Heart right ventricle (tissue), 16 donors: ENCODE measurements around the gene JAK1. TPM values are rescaled to one million over a fixed set of nuclear protein-coding genes. Genes with fewer than 3 reads are reported as not detected.

Experiments
- ATAC-seq, 8 donors: fragments of 200-7000 bp; cut with Tn5 transposase; one replicate each; pipeline ENCODE4 v1.9.1; 2020; ENCODE audit warnings: mild to moderate bottlenecking in 8 of 8, moderate library complexity in 8 of 8, moderate number of reproducible peaks in 1 of 8
- DNase-seq, 2 donors: peaks; one replicate each; pipeline ENCODE4 v3.0.0-alpha.2; 2020
- H3K27ac ChIP-seq, 10 donors: fragments of 200-600 bp; sonication (generic) in 2 of 10; one replicate each; pipeline versions ENCODE4 v1.5.0 to v1.8.0; 2020 to 2022; ENCODE audit warnings: mild to moderate bottlenecking in 3 of 10
- H3K27me3 ChIP-seq, 7 donors: fragments of 200-600 bp; one replicate each; pipeline ENCODE4 v1.8.0; 2021 to 2022; ENCODE audit warnings: mild to moderate bottlenecking in 2 of 7
- H3K36me3 ChIP-seq, 9 donors: fragments of 200-600 bp; sonication (generic) in 1 of 9; one replicate each; pipeline versions ENCODE4 v1.5.0 to v1.8.0; 2020 to 2022; ENCODE audit warnings: mild to moderate bottlenecking in 2 of 9
- H3K4me1 ChIP-seq, 9 donors: fragments of 200-600 bp; sonication (generic) in 1 of 9; one replicate each; pipeline versions ENCODE4 v1.5.0 to v1.8.0; 2020 to 2022; ENCODE audit warnings: mild to moderate bottlenecking in 4 of 9
- H3K4me3 ChIP-seq, 10 donors: fragments of 200-600 bp; sonication (generic) in 2 of 10; one replicate each; pipeline versions ENCODE4 v1.5.0 to v1.8.0; 2020 to 2022; ENCODE audit warnings: mild to moderate bottlenecking in 7 of 10, moderate library complexity in 2 of 10
- H3K9me3 ChIP-seq, 11 donors: fragments of 200-600 bp in 10 of 11; sonication (generic) in 2 of 11; one replicate each; pipeline versions ENCODE4 v1.5.0 to v1.8.0; 2013 to 2022; ENCODE audit warnings: mild to moderate bottlenecking in 2 of 11, control low read depth in 1 of 11, moderate library complexity in 1 of 11
- CTCF ChIP-seq, 9 donors: fragments of 200-600 bp; sonication (generic) in 2 of 9; IDR thresholded peaks; one replicate each; pipeline versions ENCODE4 v1.5.0 to v1.8.0; 2021 to 2022; ENCODE audit warnings: antibody characterized with exemption in 9 of 9, mild to moderate bottlenecking in 5 of 9, moderate library complexity in 1 of 9
- WGBS, 2 donors: extraction: QIAGEN DNeasy Blood & Tissue Kit; methylation state at CpG; one replicate each; pipeline ENCODE4 v1.1.7; 2013; ENCODE audit warnings: inconsistent platforms in 1 of 2; 5-methylcytosine and 5-hydroxymethylcytosine counted together
- intact Hi-C, 10 donors: fragments of 100-400 bp; cut with DNase I; formaldehyde crosslinking; loops; one replicate each; pipeline versions ENCODE4 v1.11.1 to v1.14.2; 2022
- polyA plus RNA-seq, 2 donors: library from polyadenylated mRNA; stranded (reverse); fragments of 200-250 nt; gene quantifications; one replicate each; pipeline ENCODE4 v1.2.3, GENCODE V29; 2013
- total RNA-seq, 10 donors: library from RNA; stranded (reverse); fragmentation: NEBNext Ultra II Directional in 3 of 10; extraction: Animal tissue kit (Norgen Biotek cat#: 25700) in 3 of 10; gene quantifications; one replicate each; pipeline versions ENCODE4 v1.2.1 to v1.2.4, GENCODE V29; 2021 to 2023
- donor health status: Arrhythmogenic right ventricular cardiomyopathy.
- donor health status: ischemic (EF 13 %, LVEDD 7.1; RV severe dilation, severe dysfunction).
- donor health status: healthy with polysubstance abuse.
- donor health status: DM: no; HTN: yes; CAD: no.
- donor health status: DM: no; HTN: no; CAD: no.
- donor health status: ischemic (EF 25% LVEDD 6.9; RV normal size, moderate dysfunction).
- donor health status: ischemic (EF 25% LVEDD 5.7; RV mildly dilated, moderate dysfunction).
- donor health status: healthy.
- donor health status: DM: yes; HTN: yes; CAD: no.
- donor health status: Ischemic cardiomyopathy.
- donor health status: ischemic (EF 35%, LVEDD 5.7; RV mildly dilated, moderate dysfunction).
- donor health status: nonischemic (EF 11% LVEDD 7.7; RV severe dilation, severe dysfunction).
- donor health status: DM: yes; HTN: yes; CAD: no.
- donor health status: PGD.
- donor health status: ischemic (EF 29% LVEDD 5.4; RV normal size, mild dysfunction).
- donor health status: nonischemic (EF 23%, LVEDD 6.1; RV moderate dilation, normal function).

Gene JAK1
- total and polyA plus RNA-seq, 12 donors = 20.1 to 122 (median 81.3) TPM

- intact Hi-C loops = no loop called here
- Histone ChIP-seq H3K27ac (no peak overlapping the region), H3K4me1 (peaks cover 0 to 19% (median 7%) of the 10 kb centered on the region in 9 donors), H3K27me3 (no peaks in the 10 kb centered on the region), H3K4me3 (no peak overlapping the region), H3K9me3 (no peaks in the 10 kb centered on the region), H3K36me3 (peaks cover 0 to 98% (median 49%) of the 10 kb centered on the region in 9 donors)
- ATAC-seq (no peak), DNase-seq (no peak)
- no peak for TF ChIP-seq CTCF (IDR thresholded peaks at IDR 0.05)
- WGBS, 2 donors = 83 to 90% methylated on average over 5 of the region's 5 CpGs
These were observed 127.1 kb downstream of the JAK1 start for GRCh38 chr1:64839261-64839660.

- intact Hi-C loops = no loop called here
- H3K27me3 ChIP-seq = no peaks in the 10 kb centered on the region
- no peak for TF ChIP-seq CTCF (IDR thresholded peaks at IDR 0.05)
- ATAC-seq (peak in 1 of 8 donors; percentile 38), DNase-seq (no peak)
- no peak overlapping the region for H3K4me3 ChIP-seq
- 85 to 92% methylated on average over 7 of the region's 7 CpGs for WGBS, 2 donors
- peaks cover 0 to 98% (median 56%) of the 10 kb centered on the region in 9 donors for H3K36me3 ChIP-seq
- no peaks in the 10 kb centered on the region for H3K9me3 ChIP-seq
- no peak overlapping the region for H3K27ac ChIP-seq
- peaks cover 0 to 19% (median 7%) of the 10 kb centered on the region in 9 donors for H3K4me1 ChIP-seq
These were observed 127.9 kb downstream of the JAK1 start for GRCh38 chr1:64838486-64838885.

- no peak for DNase-seq
- intact Hi-C loops = no loop called here
- no peak for TF ChIP-seq CTCF (IDR thresholded peaks at IDR 0.05)
- peak in 1 of 8 donors; percentile 13 for ATAC-seq
- Histone ChIP-seq H3K27ac (peak overlapping the region in 1 of 10 donors; percentile 10), H3K36me3 (peaks cover 0 to 100% (median 61%) of the 10 kb centered on the region in 9 donors), H3K27me3 (no peaks in the 10 kb centered on the region), H3K4me1 (peaks cover 0 to 6% (median 0%) of the 10 kb centered on the region in 9 donors), H3K4me3 (no peak overlapping the region), H3K9me3 (no peaks in the 10 kb centered on the region)
- 86 to 91% methylated on average over 8 of the region's 8 CpGs for WGBS, 2 donors
These were observed 129.5 kb downstream of the JAK1 start for GRCh38 chr1:64836802-64837201.

- Histone ChIP-seq H3K9me3 (no peaks in the 10 kb centered on the region), H3K36me3 (peaks cover 0 to 97% (median 53%) of the 10 kb centered on the region in 9 donors), H3K4me3 (no peak overlapping the region), H3K27ac (no peak overlapping the region), H3K4me1 (peaks cover 0 to 6% (median 0%) of the 10 kb centered on the region in 9 donors), H3K27me3 (no peaks in the 10 kb centered on the region)
- DNase-seq (no peak), ATAC-seq (no peak)
- intact Hi-C loops = no loop called here
- TF ChIP-seq CTCF (IDR thresholded peaks at IDR 0.05) = no peak
These were observed 131.6 kb downstream of the JAK1 start for GRCh38 chr1:64834734-64835133.
